Mammary microvascular endothelial cell (primary cell): ENCODE measurements around the gene ENTPD2. TPM values are rescaled to one million over a fixed set of nuclear protein-coding genes. Genes with fewer than 3 reads are reported as not detected.

Source experiments
- total RNA-seq: library from RNA; depleted of rRNA; stranded (reverse); fragments of >200 nt; gene quantifications from 2 replicates; pipeline ENCODE4 v1.2.3, GENCODE V29; 2015

ENTPD2 gene
- not detected in 2 replicates for total RNA-seq

GRCh38 chr9:137053944-137054931 lies at the start of gene ENTPD2:
Gene ENTPD2, minus strand, starts transcription at chr9:137054061. Its CDS starts 64 bp downstream, at chr9:137053997.

GRCh38 chr9:137086531-137087408 lies 32.9 kb upstream of the ENTPD2 start, which contains the start of gene MAN1B1:
Gene MAN1B1, plus strand, starts transcription at chr9:137086985. Its CDS starts 15 bp downstream, at chr9:137087000.

GRCh38 chr9:137077010-137077747 lies 23.3 kb upstream of the ENTPD2 start, which contains the start of gene UAP1L1:
Gene UAP1L1, plus strand, starts transcription at chr9:137077517. Its CDS starts 16 bp downstream, at chr9:137077533.

GRCh38 chr9:137070201-137070905 lies 16.5 kb upstream of the ENTPD2 start, which contains the start of gene SAPCD2:
Gene SAPCD2, minus strand, starts transcription at chr9:137070557. Its CDS starts 97 bp downstream, at chr9:137070460.

GRCh38 chr9:137046088-137046787 lies 7.6 kb downstream of the ENTPD2 start, which contains the start of gene NPDC1:
Gene NPDC1, minus strand, starts transcription at chr9:137046177. Its CDS starts 188 bp downstream, at chr9:137045989.

GRCh38 chr9:137031904-137032640 lies 21.8 kb downstream of the ENTPD2 start, which contains the start of gene FUT7:
Gene FUT7, minus strand, starts transcription at chr9:137032088. Its CDS starts 97 bp downstream, at chr9:137031991.

GRCh38 chr9:137027369-137028262 lies 26.2 kb downstream of the ENTPD2 start, which contains the start of gene ABCA2:
Gene ABCA2, minus strand, starts transcription at chr9:137028237. Its CDS starts 97 bp downstream, at chr9:137028140.

Other genes starting within 250 kb of the ENTPD2 start
- gene RABL6, start 246.1 kb downstream of the ENTPD2 start, total RNA-seq, result 110 and 124 TPM in 2 replicates
- gene AJM1, start 211.6 kb downstream of the ENTPD2 start, total RNA-seq, result 0.93 and 1.5 TPM in 2 replicates
- 173 and 189 TPM in 2 replicates for gene PHPT1, start 204.7 kb downstream of the ENTPD2 start, total RNA-seq
- 1.6 and 1.9 TPM in 2 replicates for gene MAMDC4, start 201.7 kb downstream of the ENTPD2 start, total RNA-seq
- gene EDF1, start 187.8 kb downstream of the ENTPD2 start, total RNA-seq, result 413 and 485 TPM in 2 replicates
- 17.3 and 18.3 TPM in 2 replicates for gene TRAF2, start 167.5 kb downstream of the ENTPD2 start, total RNA-seq
- gene FBXW5, start 109.3 kb downstream of the ENTPD2 start, total RNA-seq, result 202 and 226 TPM in 2 replicates
- 0.20 and 0.84 TPM in 2 replicates for gene C8G, start 108.8 kb downstream of the ENTPD2 start, total RNA-seq
- gene LCN12, start 101.8 kb downstream of the ENTPD2 start, total RNA-seq, result not detected in 2 replicates
- gene PTGDS, start 76.6 kb downstream of the ENTPD2 start, total RNA-seq, result not detected in 2 replicates
- gene LCNL1, start 71.1 kb downstream of the ENTPD2 start, total RNA-seq, result not detected in 2 replicates
- 53.2 and 65.9 TPM in 2 replicates for gene PAXX, start 61.6 kb downstream of the ENTPD2 start, total RNA-seq
- gene CLIC3, start 57.5 kb downstream of the ENTPD2 start, total RNA-seq, result 0.40 TPM in 1 of 2 replicates, not detected in the other
- gene ABCA2, start 25.8 kb downstream of the ENTPD2 start, total RNA-seq, result 6.9 and 7.3 TPM in 2 replicates
- gene FUT7, start 22.0 kb downstream of the ENTPD2 start, total RNA-seq, result not detected in 2 replicates
- 67.3 and 71.1 TPM in 2 replicates for gene NPDC1, start 7.9 kb downstream of the ENTPD2 start, total RNA-seq
- 28.1 and 30.2 TPM in 2 replicates for gene SAPCD2, start 16.5 kb upstream of the ENTPD2 start, total RNA-seq
- 21.9 and 23.0 TPM in 2 replicates for gene UAP1L1, start 23.5 kb upstream of the ENTPD2 start, total RNA-seq
- 69.4 and 75.7 TPM in 2 replicates for gene MAN1B1, start 32.9 kb upstream of the ENTPD2 start, total RNA-seq
- gene DPP7, start 60.7 kb upstream of the ENTPD2 start, total RNA-seq, result 88.5 and 107 TPM in 2 replicates
- not detected in 2 replicates for gene GRIN1, start 85.1 kb upstream of the ENTPD2 start, total RNA-seq
- gene LRRC26, start 116.0 kb upstream of the ENTPD2 start, total RNA-seq, result not detected in 2 replicates
- not detected in 2 replicates for gene TMEM210, start 118.0 kb upstream of the ENTPD2 start, total RNA-seq
- gene ANAPC2, start 134.5 kb upstream of the ENTPD2 start, total RNA-seq, result 17.6 and 25.1 TPM in 2 replicates
- 127 and 150 TPM in 2 replicates for gene SSNA1, start 134.6 kb upstream of the ENTPD2 start, total RNA-seq
- gene TPRN, start 146.7 kb upstream of the ENTPD2 start, total RNA-seq, result 6.9 and 7.7 TPM in 2 replicates
- gene TMEM203, start 151.6 kb upstream of the ENTPD2 start, total RNA-seq, result 36.2 and 39.1 TPM in 2 replicates
- 13.4 and 16.6 TPM in 2 replicates for gene NDOR1, start 151.6 kb upstream of the ENTPD2 start, total RNA-seq
- not detected in 2 replicates for gene RNF208, start 168.2 kb upstream of the ENTPD2 start, total RNA-seq
- gene CYSRT1, start 171.1 kb upstream of the ENTPD2 start, total RNA-seq, result 0.20 and 0.25 TPM in 2 replicates
- gene RNF224, start 173.4 kb upstream of the ENTPD2 start, total RNA-seq, result not detected in 2 replicates
- gene SLC34A3, start 176.8 kb upstream of the ENTPD2 start, total RNA-seq, result not detected in 2 replicates
- gene TUBB4B, start 187.2 kb upstream of the ENTPD2 start, total RNA-seq, result 1,008 and 1,079 TPM in 2 replicates
- gene STPG3, start 197.2 kb upstream of the ENTPD2 start, total RNA-seq, result not detected in 2 replicates
- gene NELFB, start 201.3 kb upstream of the ENTPD2 start, total RNA-seq, result 54.6 and 68.4 TPM in 2 replicates
- gene TOR4A, start 223.7 kb upstream of the ENTPD2 start, total RNA-seq, result 41.4 and 44.7 TPM in 2 replicates
- 35.8 and 43.9 TPM in 2 replicates for gene NRARP, start 248.2 kb upstream of the ENTPD2 start, total RNA-seq